HG03064 (cell line): ENCODE results near the gene HIP1R.

ENCODE experiments used
- ATAC-seq: cut with Tn5 transposase; IDR thresholded peaks from one replicate; pipeline ENCODE4 v1.9.1; 2021; ENCODE audit warnings: low read depth; ENCODE audit not compliant: unreplicated experiment

Gene HIP1R

DNA sequence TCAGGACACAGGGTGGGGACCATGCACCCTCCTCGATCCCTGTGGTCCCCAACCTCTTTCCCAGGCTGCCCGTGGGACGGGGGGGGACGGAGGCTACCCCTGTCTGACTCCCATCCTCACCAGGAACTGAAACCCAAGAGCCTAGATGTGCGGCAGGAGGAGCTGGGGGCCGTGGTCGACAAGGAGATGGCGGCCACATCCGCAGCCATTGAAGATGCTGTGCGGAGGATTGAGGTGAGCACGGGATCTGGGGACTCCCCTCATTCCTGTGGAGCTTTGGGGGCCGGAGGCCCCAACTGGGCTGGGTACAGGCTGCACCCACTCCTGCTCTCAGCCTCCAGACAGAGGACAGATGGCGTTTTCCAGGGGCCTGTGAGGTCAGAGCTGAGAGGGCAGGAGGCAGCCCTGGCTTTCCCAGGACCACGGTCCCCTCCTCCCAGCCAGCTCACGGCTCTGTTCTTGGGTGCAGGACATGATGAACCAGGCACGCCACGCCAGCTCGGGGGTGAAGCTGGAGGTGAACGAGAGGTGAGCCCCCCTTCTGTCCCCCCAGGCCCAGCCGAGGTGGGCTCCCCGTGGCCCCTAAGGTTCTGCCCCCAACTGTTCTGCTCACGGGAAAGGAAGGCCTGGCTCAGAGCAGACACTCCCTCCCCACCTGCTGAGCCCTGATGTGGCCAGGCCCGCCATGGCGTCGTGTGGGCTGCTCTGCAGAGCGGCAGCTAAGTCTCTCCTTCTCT, 24.2 kb downstream of the HIP1R start:
- ATAC-seq = no peak

DNA sequence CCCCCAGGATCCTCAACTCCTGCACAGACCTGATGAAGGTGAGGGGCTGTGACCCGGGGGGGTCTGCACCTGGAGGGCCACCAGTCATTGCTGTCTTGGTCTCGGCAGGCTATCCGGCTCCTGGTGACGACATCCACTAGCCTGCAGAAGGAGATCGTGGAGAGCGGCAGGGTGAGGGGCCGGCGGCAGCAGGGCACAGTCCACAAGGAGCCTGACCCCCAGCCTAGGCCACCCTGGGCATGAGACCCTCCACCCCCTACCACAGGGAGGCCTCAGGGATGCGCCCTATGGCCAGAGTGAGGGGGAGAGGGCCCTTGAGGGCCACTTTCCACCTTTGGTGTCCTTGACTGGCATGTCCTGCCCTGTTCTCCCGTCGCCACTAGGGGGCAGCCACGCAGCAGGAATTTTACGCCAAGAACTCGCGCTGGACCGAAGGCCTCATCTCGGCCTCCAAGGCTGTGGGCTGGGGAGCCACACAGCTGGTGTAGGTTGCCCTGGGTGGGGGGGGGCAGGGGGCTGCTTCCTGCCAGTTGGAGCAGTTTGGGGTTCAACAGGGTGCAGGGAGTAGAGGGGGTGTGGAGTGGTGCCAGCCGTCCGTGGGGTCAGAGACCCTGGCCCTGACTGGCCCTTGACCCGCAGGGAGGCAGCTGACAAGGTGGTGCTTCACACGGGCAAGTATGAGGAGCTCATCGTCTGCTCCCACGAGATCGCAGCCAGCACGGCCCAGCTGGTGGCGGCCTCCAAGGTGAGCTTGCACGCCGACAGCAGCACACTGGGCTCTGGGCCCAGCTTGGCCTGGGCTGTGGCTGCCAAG, 25.0 kb downstream of the HIP1R start:
- no peak for ATAC-seq

DNA sequence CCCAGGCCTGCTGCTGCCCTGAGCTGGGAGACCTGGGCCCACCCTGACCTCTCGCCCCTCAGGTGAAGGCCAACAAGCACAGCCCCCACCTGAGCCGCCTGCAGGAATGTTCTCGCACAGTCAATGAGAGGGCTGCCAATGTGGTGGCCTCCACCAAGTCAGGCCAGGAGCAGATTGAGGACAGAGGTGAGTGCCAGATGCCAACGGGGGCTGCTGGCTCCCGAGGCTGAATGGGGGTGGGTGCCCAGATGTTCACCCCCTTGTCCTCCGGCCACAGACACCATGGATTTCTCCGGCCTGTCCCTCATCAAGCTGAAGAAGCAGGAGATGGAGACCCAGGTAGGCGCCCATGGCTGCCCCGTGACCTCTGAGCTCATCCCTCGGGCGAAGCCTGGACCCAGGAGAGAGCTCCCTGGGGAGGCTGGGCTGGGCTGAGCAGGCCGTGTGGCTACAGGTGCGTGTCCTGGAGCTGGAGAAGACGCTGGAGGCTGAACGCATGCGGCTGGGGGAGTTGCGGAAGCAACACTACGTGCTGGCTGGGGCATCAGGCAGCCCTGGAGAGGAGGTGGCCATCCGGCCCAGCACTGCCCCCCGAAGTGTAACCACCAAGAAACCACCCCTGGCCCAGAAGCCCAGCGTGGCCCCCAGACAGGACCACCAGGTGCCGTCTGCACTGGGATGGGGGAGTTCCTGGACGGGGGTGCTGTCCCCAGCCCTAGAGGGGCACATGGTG, 25.8 kb downstream of the HIP1R start:
- ATAC-seq = no peak

DNA sequence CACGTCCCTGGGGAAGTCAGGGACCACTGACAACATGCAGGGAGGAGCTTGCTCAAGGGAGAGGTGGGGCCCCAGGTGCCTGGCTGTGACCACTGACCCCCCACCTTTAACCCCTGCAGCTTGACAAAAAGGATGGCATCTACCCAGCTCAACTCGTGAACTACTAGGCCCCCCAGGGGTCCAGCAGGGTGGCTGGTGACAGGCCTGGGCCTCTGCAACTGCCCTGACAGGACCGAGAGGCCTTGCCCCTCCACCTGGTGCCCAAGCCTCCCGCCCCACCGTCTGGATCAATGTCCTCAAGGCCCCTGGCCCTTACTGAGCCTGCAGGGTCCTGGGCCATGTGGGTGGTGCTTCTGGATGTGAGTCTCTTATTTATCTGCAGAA, 26.3 kb downstream of the HIP1R start:
- ATAC-seq = no peak

DNA sequence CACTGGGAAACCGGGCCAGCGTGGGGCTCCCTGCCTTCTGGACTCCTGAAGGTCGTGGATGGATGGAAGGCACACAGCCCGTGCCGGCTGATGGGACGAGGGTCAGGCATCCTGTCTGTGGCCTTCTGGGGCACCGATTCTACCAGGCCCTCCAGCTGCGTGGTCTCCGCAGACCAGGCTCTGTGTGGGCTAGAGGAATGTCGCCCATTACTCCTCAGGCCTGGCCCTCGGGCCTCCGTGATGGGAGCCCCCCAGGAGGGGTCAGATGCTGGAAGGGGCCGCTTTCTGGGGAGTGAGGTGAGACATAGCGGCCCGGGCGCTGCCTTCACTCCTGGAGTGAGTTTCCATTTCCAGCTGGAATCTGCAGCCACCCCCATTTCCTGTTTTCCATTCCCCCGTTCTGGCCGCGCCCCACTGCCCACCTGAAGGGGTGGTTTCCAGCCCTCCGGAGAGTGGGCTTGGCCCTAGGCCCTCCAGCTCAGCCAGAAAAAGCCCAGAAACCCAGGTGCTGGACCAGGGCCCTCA, 26.9 kb downstream of the HIP1R start:
- ATAC-seq = no peak

DNA sequence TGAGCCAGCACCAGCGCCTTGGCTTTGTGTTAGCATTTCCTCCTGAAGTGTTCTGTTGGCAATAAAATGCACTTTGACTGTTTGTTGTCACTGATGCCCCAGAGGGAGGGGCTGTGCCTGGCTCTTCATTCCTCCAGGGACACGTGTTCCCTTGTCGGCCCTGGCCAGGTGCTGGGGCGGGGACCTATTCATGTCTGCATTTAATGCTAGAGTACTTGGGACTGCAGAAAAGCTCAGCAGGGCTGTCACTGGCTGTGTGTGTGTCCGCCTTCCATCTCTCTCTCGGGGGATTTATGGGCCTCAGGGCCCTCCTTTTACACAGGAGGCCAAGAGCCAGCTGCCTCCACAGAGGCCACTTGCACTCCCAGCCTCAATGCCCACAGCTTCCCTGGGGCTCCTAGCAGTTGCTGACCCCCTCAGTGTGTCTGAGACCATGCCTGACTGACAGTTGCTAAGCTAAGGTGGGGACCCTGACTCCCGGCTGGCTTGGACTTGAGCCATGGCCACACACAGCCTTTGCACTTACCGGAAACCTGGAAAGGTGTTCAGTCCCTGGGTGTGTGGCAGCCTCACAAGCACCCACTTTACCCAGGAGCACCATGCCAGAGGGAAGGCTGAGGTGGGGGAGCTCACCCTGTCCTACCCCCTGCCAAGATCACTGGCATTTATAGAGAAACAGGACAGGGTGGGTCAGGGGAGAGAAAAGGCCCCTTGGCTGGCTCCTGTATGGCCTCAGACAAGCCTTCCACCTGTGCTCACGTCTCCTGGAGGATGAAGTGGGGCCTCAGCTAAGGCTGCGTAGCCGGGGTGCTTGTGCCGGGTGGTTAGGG, 27.8 kb downstream of the HIP1R start:
- no peak for ATAC-seq

DNA sequence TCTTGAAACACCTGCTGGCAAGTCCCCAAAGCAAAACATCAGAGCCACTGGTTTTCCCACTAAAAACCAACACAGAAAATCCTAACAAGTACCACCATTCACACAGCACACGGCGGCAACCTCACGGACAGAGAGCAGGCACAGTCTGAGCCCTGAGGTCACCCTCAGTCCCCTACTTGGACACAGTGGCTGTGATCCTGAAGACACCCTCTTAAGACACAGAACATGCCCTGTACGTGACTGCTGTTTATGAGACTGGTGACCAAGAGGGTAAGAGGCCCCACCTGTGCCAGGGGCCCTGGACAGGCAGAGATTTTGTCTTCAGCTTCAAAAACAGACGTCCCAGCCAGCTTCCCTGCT, 29.6 kb downstream of the HIP1R start:
- no peak for ATAC-seq

DNA sequence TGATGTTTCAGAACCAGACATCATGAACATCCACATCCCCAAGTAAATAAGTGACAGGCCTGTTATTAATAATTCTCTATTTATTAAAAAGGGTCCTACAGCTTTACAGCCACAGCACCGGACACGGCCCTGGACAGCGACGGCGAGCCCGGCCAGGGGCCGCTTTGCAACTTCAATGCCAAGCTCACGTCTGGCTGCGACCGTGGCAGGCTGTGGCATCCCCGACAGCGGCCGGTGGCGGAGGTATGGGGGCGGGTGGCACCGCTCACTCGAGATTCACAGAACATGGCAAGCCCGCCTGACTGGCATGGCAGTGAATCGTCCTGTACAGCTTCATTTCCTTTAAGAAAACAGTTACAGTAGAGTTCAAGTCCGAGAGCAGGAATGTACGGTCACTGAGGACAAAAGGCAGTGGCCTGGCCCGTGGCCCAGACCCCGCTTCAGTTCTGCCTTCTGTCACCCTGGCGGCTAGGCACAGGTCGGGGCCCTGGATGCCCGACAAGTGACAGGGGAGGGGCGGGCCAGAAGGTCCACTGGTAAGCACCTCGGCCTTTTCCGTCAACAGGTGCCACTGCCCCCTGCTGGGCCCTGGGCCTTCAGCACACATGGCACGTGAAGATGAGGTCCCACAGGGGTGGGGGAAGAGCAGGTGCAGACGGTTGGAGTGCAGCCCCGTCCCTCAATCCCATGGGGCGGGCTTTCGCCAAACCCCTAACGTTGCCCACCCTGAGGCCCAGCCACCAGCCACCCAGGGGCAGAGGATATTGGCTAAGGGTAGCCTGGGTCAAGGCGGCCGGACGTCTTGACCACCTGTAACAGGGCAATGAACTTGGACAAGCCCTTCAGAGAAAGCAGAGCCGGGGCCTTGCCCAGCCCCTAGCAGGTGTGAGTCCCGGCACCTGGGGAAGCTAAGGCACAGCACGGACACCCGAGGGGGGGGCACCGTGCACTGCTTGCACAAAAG, 30.3 kb downstream of the HIP1R start:
- ATAC-seq = no peak

DNA sequence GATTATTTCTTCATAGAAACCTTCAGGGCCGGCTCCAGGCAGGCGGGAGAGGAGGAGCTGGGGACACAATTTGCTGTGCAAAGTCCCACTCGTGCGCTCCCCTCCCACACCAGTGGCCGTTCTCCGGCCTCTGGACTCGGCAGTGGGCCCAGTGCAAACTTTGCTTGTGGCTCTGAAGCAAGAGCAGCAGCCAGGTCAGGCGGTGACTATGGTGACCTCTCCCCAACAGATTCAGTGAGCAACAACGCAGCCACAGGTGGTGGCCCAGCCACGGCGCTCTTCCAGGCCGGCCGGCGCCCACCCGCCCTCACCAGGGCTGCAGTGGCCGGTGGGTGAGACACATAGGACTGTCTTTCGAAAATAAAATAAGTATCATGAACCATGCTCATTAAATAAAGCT, 31.1 kb downstream of the HIP1R start:
- no peak for ATAC-seq

DNA sequence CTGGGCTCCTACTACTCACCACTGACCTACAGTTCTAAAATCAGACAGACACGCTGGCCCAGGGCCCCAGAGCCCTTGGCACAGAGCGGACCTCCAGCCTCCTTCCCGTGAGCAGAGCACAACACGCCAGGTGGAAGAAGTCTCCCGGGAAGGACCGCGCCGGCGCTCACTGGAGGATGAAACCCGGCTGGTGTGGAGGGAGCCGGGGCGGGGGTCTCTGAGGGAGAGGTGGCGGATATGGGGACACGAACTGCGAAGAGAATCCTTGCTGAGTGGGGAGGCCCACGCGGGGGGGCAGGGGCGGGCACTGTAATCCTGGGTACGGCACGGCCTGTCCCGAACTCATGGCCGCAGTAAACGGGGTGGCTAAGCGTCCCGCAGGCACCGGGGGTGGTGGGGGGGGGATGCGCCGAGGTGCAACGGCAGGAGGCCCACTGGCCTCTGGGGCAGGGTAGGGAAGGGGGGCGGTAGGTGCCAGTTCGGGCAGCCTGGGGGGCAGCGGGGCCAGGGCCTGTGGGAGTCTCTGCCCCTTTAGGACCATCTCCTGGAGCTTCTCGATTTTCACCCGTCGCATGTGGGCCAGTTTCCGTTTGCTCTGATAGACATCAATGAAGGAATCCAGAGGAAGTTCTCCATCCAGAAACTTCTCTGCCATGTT, 31.8 kb downstream of the HIP1R start:
- no peak for ATAC-seq

DNA sequence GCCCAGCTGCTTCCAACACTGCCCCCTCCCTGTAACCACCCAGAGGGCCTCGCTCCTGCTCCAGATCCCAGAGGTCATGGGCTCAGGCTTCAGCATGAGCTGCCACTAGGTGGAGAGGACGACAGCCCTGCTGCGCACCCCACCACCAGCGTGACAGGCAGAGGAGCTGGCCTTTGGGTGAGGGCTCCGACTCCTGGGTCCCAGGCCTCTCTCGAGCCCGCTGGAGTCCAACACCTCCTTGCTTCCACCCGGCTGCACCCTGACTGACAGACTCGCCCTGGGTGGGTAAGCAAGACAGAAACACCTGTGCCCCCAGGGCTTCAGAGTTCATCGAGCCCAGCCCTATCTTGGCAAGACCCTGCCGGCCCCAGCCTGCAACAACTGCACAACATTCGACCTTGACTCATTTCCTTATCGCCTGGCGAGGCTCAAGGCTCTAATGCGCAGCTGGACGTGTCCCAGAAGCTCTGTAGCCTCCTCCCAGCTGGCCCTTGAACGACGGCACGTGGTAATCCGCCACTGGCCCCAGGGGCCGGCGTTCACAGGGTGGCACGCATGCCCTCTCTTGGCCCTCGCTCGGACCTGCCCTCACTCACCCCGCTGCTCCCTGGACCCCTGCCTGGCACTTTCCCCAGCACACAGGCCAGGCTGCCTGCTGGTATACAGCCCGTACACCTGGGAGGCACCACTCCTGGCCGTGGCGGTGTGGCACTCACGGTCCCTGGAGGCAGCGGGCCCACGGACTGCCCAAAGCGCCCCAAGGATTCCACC, 32.6 kb downstream of the HIP1R start:
- ATAC-seq = no peak

DNA sequence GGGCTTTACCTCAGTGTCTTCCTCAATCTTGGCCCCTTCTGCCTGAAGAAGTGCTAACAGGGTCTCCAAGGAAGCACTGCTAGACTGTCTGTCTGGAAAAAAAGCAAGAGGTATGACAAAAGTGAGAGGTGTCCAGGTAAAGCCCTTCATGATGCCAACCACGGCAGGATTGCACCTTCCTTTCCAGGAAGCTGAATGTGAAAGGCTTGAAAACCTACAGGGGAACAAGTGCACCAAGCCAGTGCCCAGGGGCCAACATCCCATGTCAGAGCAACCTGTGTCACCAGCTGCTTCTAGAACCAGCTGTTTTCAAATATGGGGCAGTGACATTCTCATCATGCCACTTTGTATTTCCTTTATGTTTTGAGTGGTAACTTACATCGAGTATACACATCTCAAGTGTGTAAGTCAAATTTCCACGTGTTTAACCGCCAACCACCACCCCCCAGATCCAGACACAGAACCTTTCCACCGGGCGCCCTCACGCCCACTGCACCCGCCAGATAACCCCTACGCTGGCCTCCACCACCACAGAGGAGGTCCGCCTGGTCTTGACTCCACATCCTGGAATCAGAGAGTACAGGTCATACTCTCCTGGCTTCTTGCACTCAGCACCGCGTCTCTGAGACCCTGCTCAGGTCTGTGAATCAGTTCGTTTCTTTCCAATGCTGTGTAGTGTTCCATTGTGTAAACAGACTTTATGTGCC, 33.4 kb downstream of the HIP1R start:
- ATAC-seq = no peak

DNA sequence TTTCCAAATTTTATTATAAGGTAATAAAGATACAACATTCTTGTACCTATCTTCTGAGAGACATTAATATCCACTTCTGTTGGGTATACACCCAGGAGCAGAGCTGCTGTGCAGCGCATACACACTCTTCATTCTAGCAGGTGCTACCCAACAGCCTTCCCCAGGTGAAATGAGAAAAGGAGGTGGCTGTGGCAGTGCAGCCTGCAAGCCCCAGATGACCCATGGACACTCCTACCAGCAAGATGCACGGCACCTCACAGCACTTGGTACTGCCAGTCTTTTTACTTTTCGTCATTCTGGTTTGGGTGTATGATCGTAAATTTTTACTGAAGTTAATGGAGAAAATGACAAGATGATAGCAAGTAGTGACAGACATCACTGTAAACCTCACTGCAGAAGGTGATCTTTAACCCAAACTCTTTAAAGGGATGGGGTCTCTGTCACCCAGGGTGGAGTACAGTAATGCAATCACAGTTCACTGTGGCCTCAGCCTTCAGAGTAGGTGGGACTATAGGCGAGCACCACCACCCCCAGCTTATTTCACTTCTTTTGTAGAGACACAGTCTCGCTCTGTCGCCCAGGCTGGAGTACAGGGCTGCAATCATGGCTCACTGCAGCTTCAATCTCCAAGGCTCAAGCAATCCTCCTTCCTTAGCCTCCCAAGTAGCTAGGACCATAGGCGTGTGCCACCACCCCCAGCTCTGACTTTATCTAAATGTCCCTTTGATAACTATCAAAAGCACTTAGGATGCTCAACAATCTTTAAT, 34.1 kb downstream of the HIP1R start:
- ATAC-seq = no peak

DNA sequence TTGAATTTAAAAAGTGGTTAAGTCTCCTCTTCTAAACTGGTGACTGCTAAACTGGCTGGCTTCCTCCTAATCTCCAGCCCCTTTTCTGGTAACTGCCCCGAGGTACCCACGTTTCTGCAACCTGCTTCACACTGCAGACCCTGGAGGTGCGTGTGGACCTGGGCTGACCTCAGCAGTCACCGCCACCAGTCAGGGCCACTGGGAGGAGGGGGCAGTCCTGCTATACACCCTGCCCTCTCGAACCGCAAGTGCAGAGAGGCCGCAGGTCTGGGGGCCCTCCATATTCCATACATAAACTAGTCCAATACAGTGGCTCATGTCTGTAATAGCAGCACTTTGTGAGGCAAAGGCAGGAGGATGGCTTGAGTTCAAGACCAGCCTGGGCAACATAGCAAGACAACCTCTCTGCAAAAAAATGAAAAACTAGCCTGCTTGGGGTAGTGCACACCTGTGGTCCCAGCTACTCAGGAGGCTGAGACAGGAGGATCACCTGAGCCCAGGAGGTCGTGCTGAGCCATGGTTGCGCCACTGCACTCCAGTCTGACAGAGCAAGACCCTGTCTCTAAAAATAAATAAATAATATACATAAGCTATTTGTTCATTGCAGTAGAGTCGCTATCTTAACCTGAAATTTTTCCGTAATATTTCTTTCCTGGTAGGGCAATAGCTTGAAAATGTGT, 35.0 kb downstream of the HIP1R start:
- no peak for ATAC-seq

DNA sequence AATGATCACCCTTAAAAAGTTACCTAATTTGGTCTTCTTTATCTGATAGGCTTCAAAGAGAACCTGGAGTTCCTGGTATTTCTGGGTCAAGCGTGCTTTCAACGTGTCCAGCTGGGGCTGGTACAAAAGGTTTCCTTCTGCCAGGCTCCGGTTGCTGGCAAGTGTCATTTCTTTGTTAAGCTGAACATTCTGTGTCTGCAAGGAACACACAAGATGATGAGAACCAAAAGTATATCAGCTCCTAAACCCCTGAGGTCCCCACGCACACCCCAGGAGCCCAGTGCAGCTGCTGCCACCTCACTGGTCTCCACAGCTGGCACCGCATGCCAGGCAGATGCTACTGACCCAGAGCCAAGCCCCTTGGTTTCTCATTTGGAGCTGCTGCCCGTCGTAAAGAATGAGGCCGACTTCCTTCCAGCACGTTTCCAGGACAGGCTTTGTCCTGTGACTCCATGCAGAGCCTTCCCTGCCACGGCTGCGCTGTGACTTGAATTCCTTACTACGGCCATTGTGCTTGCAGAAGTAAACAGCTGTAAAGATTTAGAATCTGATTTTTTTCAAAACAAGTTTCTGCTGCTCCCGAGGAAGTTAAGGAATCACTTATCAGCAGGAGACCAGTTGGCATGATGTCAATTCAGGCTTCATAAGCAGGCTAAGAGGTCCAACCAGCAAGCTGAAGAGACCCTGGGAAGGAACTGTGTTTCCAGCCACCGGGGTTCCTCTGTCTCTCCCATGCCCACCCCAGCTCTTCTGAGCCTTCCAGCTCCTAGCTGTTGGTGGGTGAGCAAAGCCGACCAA, 35.8 kb downstream of the HIP1R start:
- no peak for ATAC-seq
